HG03565 (cell line): ENCODE results near the gene PPFIBP2.

Experiments used
- ATAC-seq: cut with Tn5 transposase; IDR thresholded peaks from one replicate; pipeline ENCODE4 v1.9.1; 2021; ENCODE audit warnings: mild to moderate bottlenecking, moderate library complexity; ENCODE audit not compliant: unreplicated experiment

The PPFIBP2 gene

GRCh38 chr11:7683571-7683970 is 169.8 kb downstream of the PPFIBP2 start:
- no peak for ATAC-seq

GRCh38 chr11:7686761-7687160 is 173.0 kb downstream of the PPFIBP2 start:
- no peak for ATAC-seq

- no peak for ATAC-seq
Measured at GRCh38 chr11:7687386-7687785, 173.6 kb downstream of the PPFIBP2 start.

GRCh38 chr11:7688238-7688826 is 174.5 kb downstream of the PPFIBP2 start:
- peak; percentile 77 for ATAC-seq

- no peak for ATAC-seq
Measured at GRCh38 chr11:7689239-7689638, 175.4 kb downstream of the PPFIBP2 start.

- no peak for ATAC-seq
Measured at GRCh38 chr11:7690648-7691047, 176.8 kb downstream of the PPFIBP2 start.

GRCh38 chr11:7691759-7692350 is 178.1 kb downstream of the PPFIBP2 start:
- ATAC-seq: no peak

GRCh38 chr11:7692426-7692825 is 178.6 kb downstream of the PPFIBP2 start:
- ATAC-seq: no peak

GRCh38 chr11:7694235-7694634 is 180.4 kb downstream of the PPFIBP2 start:
- no peak for ATAC-seq

- no peak for ATAC-seq
Measured at GRCh38 chr11:7696424-7696823, 182.6 kb downstream of the PPFIBP2 start.
